IMR-90 (cell line): ENCODE results near the gene JMY. TPM values are rescaled to one million over a fixed set of nuclear protein-coding genes. Genes with fewer than 3 reads are reported as not detected.

Experiments used
- ATAC-seq: fragments of 200-7000 bp; cut with Tn5 transposase; 2 replicates; pipeline ENCODE4 v1.9.1; 2020; ENCODE audit warnings: low read depth, mild to moderate bottlenecking, moderate library complexity
- BruUV-seq: library from RNA; stranded (reverse); fragments of 400-500 nt; replicated peaks from 2 replicates; lab custom pipeline; 2021; lab: Mats Ljungman, UMichigan
- CTCF ChIA-PET: fragments of 300-600 bp; formaldehyde crosslinking; extraction: SDS; loops from one replicate; lab custom pipeline; 2021; ENCODE audit warnings: antibody characterized with exemption; lab: Yijun Ruan, JAX
- POLR2A ChIA-PET: fragments of 300-600 bp; sonication (Branson Sonifier 250); formaldehyde crosslinking; loops from one replicate; lab custom pipeline; 2022; ENCODE audit warnings: antibody characterized with exemption; ENCODE audit not compliant: unreplicated experiment; lab: Charles Lee
- DNase-seq: peaks from one replicate; pipeline ENCODE4 v3.0.0; 2013
- H2AFZ ChIP-seq: replicated peaks from 2 replicates; pipeline ENCODE3; 2013; ENCODE audit warnings: low read length, mild to moderate bottlenecking; ENCODE audit not compliant: poor library complexity
- H2AK5ac ChIP-seq: 2 replicates; pipeline ENCODE4 v1.6.1; 2013; ENCODE audit warnings: low read depth, low read length, inconsistent platforms
- H2AK9ac ChIP-seq: replicated peaks from 2 replicates; pipeline ENCODE3; 2013; ENCODE audit warnings: mild to moderate bottlenecking, low read depth, low read length, moderate library complexity; ENCODE audit not compliant: poor library complexity
- H2BK120ac ChIP-seq: 2 replicates; pipeline ENCODE4 v1.6.1; 2013; ENCODE audit warnings: low read depth, low read length, inconsistent platforms
- H2BK15ac ChIP-seq: 3 replicates; pipeline ENCODE4 v1.6.1; 2013; ENCODE audit warnings: low read depth, low read length, inconsistent platforms
- H2BK20ac ChIP-seq: 2 replicates; pipeline ENCODE4 v1.6.1; 2013; ENCODE audit warnings: low read depth, mild to moderate bottlenecking, inconsistent platforms, low read length, moderate library complexity
- H2BK5ac ChIP-seq: 2 replicates; pipeline ENCODE4 v1.6.1; 2013; ENCODE audit warnings: mild to moderate bottlenecking, low read depth, low read length, inconsistent platforms; ENCODE audit not compliant: poor library complexity, severe bottlenecking
- H3K14ac ChIP-seq: replicated peaks from 2 replicates; pipeline ENCODE4 v1.6.1; 2013; ENCODE audit warnings: low read depth, low read length, inconsistent platforms
- H3K18ac ChIP-seq: 2 replicates; pipeline ENCODE4 v1.6.1; 2013; ENCODE audit warnings: low read depth, low read length, control low read depth
- H3K23ac ChIP-seq: 2 replicates; pipeline ENCODE4 v1.6.1; 2013; ENCODE audit warnings: low read depth, low read length, inconsistent platforms
- H3K27ac ChIP-seq: 2 replicates; pipeline ENCODE4 v1.5.1; 2013; ENCODE audit warnings: mild to moderate bottlenecking, control low read depth, low read length; ENCODE audit not compliant: insufficient read depth
- H3K27me3 ChIP-seq: 2 replicates; pipeline ENCODE4 v1.6.1; 2013; ENCODE audit warnings: low read length; ENCODE audit not compliant: control insufficient read depth, insufficient read depth
- H3K36me3 ChIP-seq: 2 replicates; pipeline ENCODE4 v1.6.1; 2013; ENCODE audit warnings: low read length, mixed read lengths; ENCODE audit not compliant: control insufficient read depth, insufficient read depth
- H3K4ac ChIP-seq: 2 replicates; pipeline ENCODE4 v1.6.1; 2013; ENCODE audit warnings: low read depth, low read length, inconsistent platforms
- H3K4me1 ChIP-seq: 2 replicates; pipeline ENCODE4 v1.6.1; 2013; ENCODE audit warnings: low read length, mixed read lengths; ENCODE audit not compliant: control insufficient read depth, insufficient read depth
- H3K4me2 ChIP-seq: 2 replicates; pipeline ENCODE4 v1.6.1; 2013; ENCODE audit warnings: low read depth, mild to moderate bottlenecking, control low read depth, low read length, moderate library complexity
- H3K4me3 ChIP-seq: 2 replicates; pipeline ENCODE4 v1.5.1; 2013; ENCODE audit warnings: low read depth, mild to moderate bottlenecking, control low read depth, low read length, moderate library complexity; ENCODE audit not compliant: insufficient read depth
- H3K56ac ChIP-seq: 2 replicates; pipeline ENCODE4 v1.6.1; 2013; ENCODE audit warnings: low read length, inconsistent platforms; ENCODE audit not compliant: insufficient read depth; ENCODE audit errors: extremely low read depth
- H3K79me1 ChIP-seq, 2 experiments: 2 replicates each; pipeline ENCODE4 v1.6.1; 2013; ENCODE audit warnings: low read length in 2 of 2, inconsistent platforms in 1 of 2, low read depth in 1 of 2
- H3K9ac ChIP-seq: 2 replicates; pipeline ENCODE4 v1.6.1; 2013; ENCODE audit warnings: low read depth, low read length, control low read depth
- H3K9me1 ChIP-seq: 2 replicates; pipeline ENCODE4 v1.6.1; 2013; ENCODE audit warnings: low read length, inconsistent platforms; ENCODE audit not compliant: insufficient read depth
- H3K9me3 ChIP-seq: 2 replicates; pipeline ENCODE4 v1.6.1; 2013; ENCODE audit warnings: low read length; ENCODE audit not compliant: control insufficient read depth, insufficient read depth
- H4K20me1 ChIP-seq: 2 replicates; pipeline ENCODE4 v1.6.1; 2013; ENCODE audit warnings: low read length, inconsistent platforms; ENCODE audit not compliant: insufficient read depth
- H4K5ac ChIP-seq: 2 replicates; pipeline ENCODE4 v1.6.1; 2013; ENCODE audit warnings: mild to moderate bottlenecking, low read depth, low read length, control low read depth
- H4K8ac ChIP-seq, 2 experiments: 2 replicates each; pipeline ENCODE4 v1.6.1; 2013; ENCODE audit warnings: low read depth in 2 of 2, low read length in 2 of 2, control low read depth in 1 of 2, inconsistent platforms in 1 of 2
- H4K91ac ChIP-seq: 2 replicates; pipeline ENCODE4 v1.6.1; 2013; ENCODE audit warnings: low read depth, low read length, inconsistent platforms; ENCODE audit not compliant: insufficient read depth
- CEBPB ChIP-seq: IDR thresholded peaks from 2 replicates; pipeline ENCODE4 v1.6.1; 2012; ENCODE audit warnings: low read depth, low read length, improper control_type of control experiment
- CHD1 ChIP-seq: IDR thresholded peaks from 2 replicates; pipeline ENCODE4 v1.6.1; 2012; ENCODE audit warnings: low read depth, low read length, improper control_type of control experiment
- MXI1 ChIP-seq: IDR thresholded peaks from 2 replicates; pipeline ENCODE4 v1.6.1; 2012; ENCODE audit warnings: low read depth, mild to moderate bottlenecking, low read length, moderate library complexity, borderline replicate concordance
- POLR2A ChIP-seq: IDR thresholded peaks from 2 replicates; pipeline ENCODE4 v1.6.1; 2012; ENCODE audit warnings: mild to moderate bottlenecking, low read depth, low read length
- RAD21 ChIP-seq: IDR thresholded peaks from 2 replicates; pipeline ENCODE4 v1.6.1; 2012; ENCODE audit warnings: low read length, improper control_type of control experiment
- RFX5 ChIP-seq: IDR thresholded peaks from 2 replicates; pipeline ENCODE4 v1.8.0; 2012; ENCODE audit warnings: low read depth, mild to moderate bottlenecking, low read length, moderate library complexity
- USF2 ChIP-seq: fragments of 150-350 bp; IDR thresholded peaks from 2 replicates; pipeline ENCODE4 v1.6.1; 2017; ENCODE audit warnings: mild to moderate bottlenecking, antibody characterized with exemption, low read length, low read depth
- WGBS, 2 experiments: methylation state at CpG; one replicate each; pipeline versions ENCODE4 v1.1.5 to v1.1.7; 2013; ENCODE audit warnings: missing lambda C conversion rate in 2 of 2; ENCODE audit not compliant: insufficient read length in 1 of 2; ENCODE audit errors: extremely low coverage in 2 of 2; 5-methylcytosine and 5-hydroxymethylcytosine counted together
- dilution Hi-C: fragments of 300-500 bp; cut with HindIII; formaldehyde crosslinking; loops from one replicate; pipeline ENCODE4 v1.14.3; 2018; ENCODE audit warnings: low sequenced_read_pairs; ENCODE audit not compliant: unreplicated experiment
- in situ Hi-C: fragments of 300-500 bp; cut with MboI; formaldehyde crosslinking; loops from 3 replicates; pipeline ENCODE4 v1.14.3; 2019; ENCODE audit warnings: low sequenced_read_pairs, inconsistent platforms, mixed read lengths
- intact Hi-C: fragments of 100-400 bp; cut with micrococcal nuclease; formaldehyde crosslinking; loops from 2 replicates; pipeline ENCODE4 v1.10.0; 2022
- polyA plus RNA-seq, 3 experiments: library from polyadenylated mRNA; depleted of rRNA; stranded (reverse); fragments of >200 nt; gene quantifications; 2 replicates each; pipeline ENCODE4 v1.2.3, GENCODE V29; 2012; ENCODE audit warnings: low replicate concordance in 1 of 3
- total RNA-seq: library from RNA; depleted of rRNA; stranded (reverse); fragments of >200 nt; gene quantifications from 2 replicates; pipeline ENCODE4 v1.2.3, GENCODE V29; 2012

Gene JMY
- total and polyA plus RNA-seq, 2 of the 4 experiments (the other 2 are of a cell fraction) = 1.7 to 3.2 TPM

GRCh38 chr5:79256563-79256962 lies 20.6 kb downstream of the JMY start:
- Histone ChIP-seq H4K8ac (no peak overlapping the region), H2BK15ac (no peak overlapping the region), H3K14ac (no peak overlapping the region), H2BK20ac (no peak overlapping the region), H3K23ac (no peak overlapping the region), H3K9me1 (peaks cover 12% of the 10 kb centered on the region), H2AK5ac (no peak overlapping the region), H2BK120ac (no peak overlapping the region), H4K5ac (no peak overlapping the region), H2AK9ac (no peak overlapping the region), H3K9me3 (no peaks in the 10 kb centered on the region), H3K4me1 (no peaks in the 10 kb centered on the region), H3K79me1 (peaks cover 2 to 5% of the 10 kb centered on the region in 2 experiments; a peak in 2 of 4 replicates), H3K56ac (no peak overlapping the region), H3K4me3 (no peak overlapping the region), H2BK5ac (no peak overlapping the region), H4K91ac (no peak overlapping the region), H2AFZ (no peak overlapping the region), H3K4ac (no peak overlapping the region), H3K18ac (no peak overlapping the region), H3K36me3 (no peaks in the 10 kb centered on the region), H4K20me1 (peaks cover 12% of the 10 kb centered on the region), H3K9ac (no peak overlapping the region), H3K27me3 (no peaks in the 10 kb centered on the region), H3K27ac (no peak overlapping the region), H3K4me2 (no peak overlapping the region)
- no TSS peak for BruUV-seq
- TF ChIP-seq RAD21 (no peak), MXI1 (no peak), RFX5 (no peak), CHD1 (no peak), USF2 (no peak), POLR2A (no peak), CEBPB (no peak)
- in situ Hi-C loops = no loop called here
- 85% methylated on average over 4 of the region's 4 CpGs; no CpG with 5 or more reads in 1 of the 2 experiments for WGBS, 2 experiments
- dilution Hi-C loops = no loop called here
- intact Hi-C loops = loop anchor here (1.0 kb wide), 1 partner anchor 208 kb away; no protein-coding TSS in a partner anchor
- DNase-seq (no peak), ATAC-seq (no peak)
- ChIA-PET CTCF (interaction anchor here (1.0 to 1.1 kb wide), 2 partner anchors 200 to 208 kb away, joined by 3 read pairs; no protein-coding TSS in a partner anchor), POLR2A (no interaction called here)
